Loucy (cell line): ENCODE data around the gene CANT1.

Experiments used
- H2AFZ ChIP-seq: fragments of 200-600 bp; sonication (generic); 2 replicates; pipeline ENCODE4 v1.6.0; 2016; ENCODE audit warnings: antibody characterized with exemption, mild to moderate bottlenecking, low read length, moderate library complexity
- H3F3A ChIP-seq: fragments of 200-600 bp; 2 replicates; pipeline ENCODE4 v1.6.0; 2016; ENCODE audit warnings: antibody characterized with exemption, low read depth, mild to moderate bottlenecking
- H3K27me3 ChIP-seq: fragments of 200-600 bp; sonication (generic); 2 replicates; pipeline ENCODE4 v1.6.1; 2014; ENCODE audit warnings: low read length, mild to moderate bottlenecking; ENCODE audit not compliant: insufficient read depth, poor library complexity, severe bottlenecking
- H3K36me3 ChIP-seq: fragments of 200-600 bp; sonication (generic); 2 replicates; pipeline ENCODE4 v1.6.1; 2016; ENCODE audit warnings: low read length; ENCODE audit not compliant: insufficient read depth
- H3K4me1 ChIP-seq: fragments of 200-600 bp; sonication (generic); 2 replicates; pipeline ENCODE4 v1.5.1; 2014; ENCODE audit warnings: low read length, mild to moderate bottlenecking; ENCODE audit not compliant: insufficient read depth, poor library complexity, severe bottlenecking
- H3K4me2 ChIP-seq: fragments of 200-600 bp; sonication (generic); 2 replicates; pipeline ENCODE4 v1.6.0; 2014; ENCODE audit warnings: antibody characterized with exemption, low read length, low read depth, mild to moderate bottlenecking; ENCODE audit not compliant: poor library complexity, severe bottlenecking
- H3K4me3 ChIP-seq: fragments of 200-600 bp; sonication (generic); 2 replicates; pipeline ENCODE4 v1.5.1; 2014; ENCODE audit warnings: low read length, mild to moderate bottlenecking, mixed read lengths; ENCODE audit not compliant: poor library complexity, severe bottlenecking
- H3K79me2 ChIP-seq: fragments of 200-600 bp; sonication (generic); 2 replicates; pipeline ENCODE4 v1.6.1; 2014; ENCODE audit warnings: low read length; ENCODE audit not compliant: insufficient read depth
- H3K9ac ChIP-seq: fragments of 200-600 bp; sonication (generic); 2 replicates; pipeline ENCODE4 v1.6.0; 2014; ENCODE audit warnings: mild to moderate bottlenecking, low read depth, low read length, moderate library complexity; ENCODE audit not compliant: poor library complexity, severe bottlenecking
- H3K9me2 ChIP-seq: fragments of 200-600 bp; sonication (generic); replicated peaks from 2 replicates; pipeline ENCODE4 v1.6.1; 2016; ENCODE audit warnings: low read depth, low read length, mixed read lengths
- H3K9me3 ChIP-seq: fragments of 200-600 bp; sonication (generic); 2 replicates; pipeline ENCODE4 v1.6.1; 2014; ENCODE audit warnings: mild to moderate bottlenecking, antibody characterized with exemption, low read length, low read depth; ENCODE audit not compliant: insufficient read depth
- H4K20me1 ChIP-seq: fragments of 200-600 bp; sonication (generic); 2 replicates; pipeline ENCODE4 v1.6.0; 2014; ENCODE audit warnings: antibody characterized with exemption, low read length, mild to moderate bottlenecking; ENCODE audit not compliant: insufficient read depth, poor library complexity, severe bottlenecking
- CTCF ChIP-seq: fragments of 200-600 bp; sonication (generic); conservative IDR thresholded peaks from 2 replicates; pipeline ENCODE4 v1.5.1; 2014; ENCODE audit warnings: mild to moderate bottlenecking, antibody characterized with exemption, low read length
- EZH2phosphoT487 ChIP-seq: fragments of 200-600 bp; IDR thresholded peaks from 2 replicates; pipeline ENCODE4 v1.6.1; 2018; ENCODE audit warnings: antibody characterized with exemption, mild to moderate bottlenecking, moderate library complexity, borderline replicate concordance

CANT1 gene

DNA sequence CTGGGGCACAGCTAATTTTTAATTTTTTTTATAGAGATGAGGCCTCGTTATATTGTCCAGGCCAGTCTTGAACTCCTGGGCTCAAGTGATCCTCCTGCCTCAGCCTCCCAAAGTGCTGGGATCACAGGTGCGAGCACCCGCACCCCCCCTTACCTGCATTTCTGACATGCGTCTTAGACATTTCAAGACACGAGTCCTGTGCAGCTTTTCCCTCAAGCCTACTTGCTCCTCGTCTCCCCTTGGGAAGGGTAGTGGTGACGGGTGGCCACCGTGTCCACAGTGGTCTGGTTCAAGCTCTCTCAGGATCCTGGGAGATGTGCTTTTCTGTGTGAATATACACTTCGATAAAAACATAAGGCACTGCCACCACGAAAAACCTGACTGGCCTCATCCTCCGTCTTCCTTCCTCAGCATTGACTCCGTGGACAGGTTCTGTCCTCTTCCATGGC is 9.6 kb downstream of the CANT1 start:
- Histone ChIP-seq H3K79me2 (peaks cover 53% of the 10 kb centered on the region), H3K4me3 (no peak overlapping the region), H2AFZ (no peak overlapping the region), H3K36me3 (peaks cover 39% of the 10 kb centered on the region; the same call in 1 of the 2 replicates), H3K27me3 (no peaks in the 10 kb centered on the region), H3F3A (no peaks in the 10 kb centered on the region), H3K9ac (no peak overlapping the region), H3K4me2 (no peak overlapping the region), H3K4me1 (peaks cover 5% of the 10 kb centered on the region), H3K9me2 (no peaks in the 10 kb centered on the region), H3K9me3 (no peaks in the 10 kb centered on the region), H4K20me1 (peaks cover 39% of the 10 kb centered on the region)
- TF ChIP-seq CTCF (no peak), EZH2phosphoT487 (no peak)

- H3K4me1 ChIP-seq, result peaks cover 5% of the 10 kb centered on the region
- H3K36me3 ChIP-seq, result peaks cover 45% of the 10 kb centered on the region; the same call in 1 of the 2 replicates
- H3K4me3 ChIP-seq, result no peak overlapping the region
- H3K9me3 ChIP-seq, result no peaks in the 10 kb centered on the region
- H2AFZ ChIP-seq, result no peak overlapping the region
- H3K27me3 ChIP-seq, result no peaks in the 10 kb centered on the region
- H4K20me1 ChIP-seq, result peaks cover 38% of the 10 kb centered on the region
- TF ChIP-seq CTCF (no peak), EZH2phosphoT487 (no peak)
- H3K79me2 ChIP-seq, result peaks cover 52% of the 10 kb centered on the region
- H3K9me2 ChIP-seq, result no peaks in the 10 kb centered on the region
- H3K4me2 ChIP-seq, result no peak overlapping the region
- H3F3A ChIP-seq, result no peaks in the 10 kb centered on the region
- H3K9ac ChIP-seq, result no peak overlapping the region
Measured at GRCh38 chr17:78999056-78999768, 10.4 kb downstream of the CANT1 start.

DNA sequence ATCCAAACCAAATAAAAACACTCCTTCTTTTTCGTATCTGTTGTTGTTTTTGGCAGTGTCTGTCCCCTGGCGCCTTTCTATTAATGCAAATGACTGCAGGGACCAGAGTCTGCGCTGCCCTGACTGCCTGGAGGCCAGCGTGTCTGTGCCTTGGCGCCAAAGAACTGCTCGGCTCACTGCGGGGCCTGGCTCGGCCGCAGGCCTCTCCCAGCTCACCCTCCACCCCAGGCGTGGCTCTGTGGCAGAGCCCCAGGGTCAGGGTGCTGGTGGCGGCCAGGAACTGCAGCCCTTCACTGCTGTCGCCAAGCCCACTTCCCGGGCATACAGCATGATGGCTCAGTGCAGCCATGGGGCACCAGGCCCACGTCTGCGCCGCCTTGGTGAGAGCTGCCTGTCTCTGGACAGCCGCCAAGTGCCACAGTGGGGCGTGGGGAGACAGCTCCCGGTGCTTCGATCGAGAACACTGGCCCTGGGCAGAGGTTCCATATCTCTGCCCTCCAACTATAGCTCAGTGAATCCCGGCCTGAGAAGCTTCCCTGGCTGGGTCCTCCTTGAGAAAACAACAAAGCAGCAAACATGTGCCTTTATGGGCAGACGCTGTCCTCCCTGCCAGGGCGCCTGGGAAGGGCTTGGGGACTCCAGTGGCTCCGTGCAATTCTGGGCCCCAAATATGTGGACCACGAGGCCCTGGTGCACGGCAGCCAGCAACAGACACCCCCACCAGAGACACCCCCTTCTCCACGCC is 11.1 kb downstream of the CANT1 start:
- Histone ChIP-seq H3F3A (no peaks in the 10 kb centered on the region), H3K9ac (no peak overlapping the region), H3K4me3 (no peak overlapping the region), H3K36me3 (peaks cover 52% of the 10 kb centered on the region; the same call in 1 of the 2 replicates), H3K27me3 (no peaks in the 10 kb centered on the region), H3K4me1 (peaks cover under 1% of the 10 kb centered on the region), H3K9me2 (no peaks in the 10 kb centered on the region), H3K4me2 (no peak overlapping the region), H2AFZ (no peak overlapping the region), H4K20me1 (peaks cover 33% of the 10 kb centered on the region), H3K79me2 (peaks cover 47% of the 10 kb centered on the region), H3K9me3 (no peaks in the 10 kb centered on the region)
- TF ChIP-seq EZH2phosphoT487, result no peak
- TF ChIP-seq CTCF, result no peak
